ENCODE data around the gene SUSD4. TPM values are rescaled to one million over a fixed set of nuclear protein-coding genes. Genes with fewer than 3 reads are reported as not detected.

The SUSD4 gene
- total and polyA plus RNA-seq, 2 donors (not counting 3 experiments of a cell fraction or from before 2014, with no cell fraction given) = not detected

DNA sequence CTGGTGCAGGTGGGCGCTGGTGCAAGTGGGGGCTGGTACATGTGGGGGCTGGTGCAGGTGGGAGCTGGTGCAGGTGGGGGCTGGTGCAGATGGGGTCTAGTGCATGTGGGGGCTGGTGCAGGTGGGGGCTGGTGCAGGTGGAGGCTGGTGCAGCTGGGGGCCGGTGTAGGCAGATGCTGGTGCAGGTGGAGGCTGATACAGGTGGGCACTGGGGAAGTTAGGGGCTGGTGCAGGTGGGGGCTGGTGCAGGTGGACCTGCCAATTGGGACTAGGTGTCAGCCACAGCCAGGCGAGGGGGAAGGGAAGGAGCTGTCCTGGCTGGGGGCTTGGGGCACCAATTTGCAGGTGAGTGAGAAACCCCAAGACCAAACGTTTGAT is 174.5 kb downstream of the SUSD4 start:
- POLR2A ChIA-PET = no interaction called here
- intact Hi-C loops (cut with micrococcal nuclease) = no loop called here
- Histone ChIP-seq H3K4me1 (ENCODE audit: control insufficient read depth, extremely low read depth, insufficient read depth, low read length) (no peaks in the 10 kb centered on the region), H3K9me3 (replicated peaks; ENCODE audit: control insufficient read depth, insufficient read depth, low read length) (no peaks in the 10 kb centered on the region), H3K79me2 (ENCODE audit: control insufficient read depth, insufficient read depth, low read length) (no peaks in the 10 kb centered on the region), H3K9me1 (replicated peaks; ENCODE audit: control insufficient read depth, extremely low read depth, insufficient read depth, low read length) (no peaks in the 10 kb centered on the region), H3K9ac (replicated peaks; ENCODE audit: extremely low read depth, insufficient read depth, low read length) (no peak overlapping the region), H3K27ac (ENCODE audit: insufficient read depth, low read depth, low read length) (no peak overlapping the region), H2AFZ (ENCODE audit: low read depth, low read length) (no peak overlapping the region), H3K27me3 (ENCODE audit: control insufficient read depth in 2 of 2, insufficient read depth in 2 of 2, low read length in 2 of 2) (no peaks in the 10 kb centered on the region), H3K36me3 (ENCODE audit: control insufficient read depth in 2 of 2, extremely low read depth in 1 of 2, insufficient read depth in 2 of 2, low read length in 2 of 2) (no peaks in the 10 kb centered on the region), H3K4me3 (replicated peaks in 1 of 3; ENCODE audit: insufficient read depth in 1 of 3, low read depth in 1 of 3, low read length in 3 of 3) (no peak overlapping the region), H4K20me1 (replicated peaks; ENCODE audit: control insufficient read depth, extremely low read depth, insufficient read depth, low read length) (no peaks in the 10 kb centered on the region), H3K4me2 (ENCODE audit: insufficient read depth, low read length) (no peak overlapping the region)
- dilution Hi-C loops (cut with MboI; ENCODE audit: extremely low pct_ligation_motif_present, low sequenced_read_pairs) = no loop called here
- no TSS peak for BruUV-seq (replicated peaks)
- FAIRE-seq (no peak), DNase-seq (ENCODE audit: low read depth, low spot score) (no peak)
- CTCF ChIA-PET = no interaction called here
- no peak for TF ChIP-seq POLR2AphosphoS5 (IDR thresholded peaks at IDR 0.05; ENCODE audit: insufficient read depth, low read depth, low read length)

DNA sequence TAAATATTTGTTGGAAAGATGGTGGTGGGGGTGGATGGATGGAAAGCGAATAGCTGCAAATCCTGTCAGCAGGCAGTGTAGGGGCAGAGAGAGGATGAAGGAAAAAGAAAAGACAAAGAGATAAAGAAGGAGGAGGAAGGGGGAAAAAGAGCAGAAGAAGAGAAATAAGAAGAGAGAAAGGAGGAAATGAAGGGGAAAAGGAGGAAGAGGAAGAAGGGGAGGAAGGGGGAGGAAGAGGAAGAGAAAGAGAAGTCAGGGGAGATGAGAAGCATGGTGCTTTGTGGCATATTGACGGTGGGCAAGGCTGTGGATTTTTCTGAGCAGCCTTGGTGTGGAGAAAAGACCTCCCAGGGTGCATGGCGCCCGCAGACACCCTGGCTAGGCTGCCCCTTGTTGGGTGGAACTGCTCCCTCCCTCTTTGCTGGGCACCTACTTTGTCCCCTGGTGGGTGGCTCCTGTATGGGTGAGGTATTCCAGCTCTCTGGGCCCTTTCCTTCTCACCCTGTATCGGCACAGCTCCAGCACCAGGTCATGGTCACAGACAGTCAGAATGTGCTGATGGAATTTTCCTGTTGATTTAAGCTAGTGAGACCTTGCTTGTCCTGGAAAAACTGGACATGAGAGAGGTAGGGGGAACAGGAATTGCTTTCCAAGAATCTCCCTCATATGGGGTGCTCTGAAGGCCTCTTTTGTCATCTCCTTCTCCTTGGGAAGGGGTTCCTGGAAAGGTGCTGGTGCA is 175.2 kb downstream of the SUSD4 start:
- Histone ChIP-seq H4K20me1 (replicated peaks; ENCODE audit: control insufficient read depth, extremely low read depth, insufficient read depth, low read length) (no peaks in the 10 kb centered on the region), H3K27me3 (ENCODE audit: control insufficient read depth in 2 of 2, insufficient read depth in 2 of 2, low read length in 2 of 2) (no peaks in the 10 kb centered on the region), H3K27ac (ENCODE audit: insufficient read depth, low read depth, low read length) (no peak overlapping the region), H3K9me1 (replicated peaks; ENCODE audit: control insufficient read depth, extremely low read depth, insufficient read depth, low read length) (no peaks in the 10 kb centered on the region), H3K36me3 (ENCODE audit: control insufficient read depth in 2 of 2, extremely low read depth in 1 of 2, insufficient read depth in 2 of 2, low read length in 2 of 2) (no peaks in the 10 kb centered on the region), H3K4me1 (ENCODE audit: control insufficient read depth, extremely low read depth, insufficient read depth, low read length) (no peaks in the 10 kb centered on the region), H3K9ac (replicated peaks; ENCODE audit: extremely low read depth, insufficient read depth, low read length) (no peak overlapping the region), H3K4me2 (ENCODE audit: insufficient read depth, low read length) (no peak overlapping the region), H3K9me3 (replicated peaks; ENCODE audit: control insufficient read depth, insufficient read depth, low read length) (no peaks in the 10 kb centered on the region), H3K79me2 (ENCODE audit: control insufficient read depth, insufficient read depth, low read length) (no peaks in the 10 kb centered on the region), H3K4me3 (replicated peaks in 1 of 3; ENCODE audit: insufficient read depth in 1 of 3, low read depth in 1 of 3, low read length in 3 of 3) (no peak overlapping the region), H2AFZ (ENCODE audit: low read depth, low read length) (no peak overlapping the region)
- intact Hi-C loops (cut with micrococcal nuclease) (no loop called here), dilution Hi-C loops (cut with MboI; ENCODE audit: extremely low pct_ligation_motif_present, low sequenced_read_pairs) (no loop called here)
- no peak for DNase-seq (ENCODE audit: low read depth, low spot score)
- FAIRE-seq = no peak
- no TSS peak for BruUV-seq (replicated peaks)
- TF ChIP-seq GATA2 (IDR thresholded peaks at IDR 0.05; ENCODE audit: insufficient read depth, insufficient read length, low read depth, low read length) (no peak), JUN (IDR thresholded peaks at IDR 0.05; ENCODE audit: borderline replicate concordance, insufficient read depth, insufficient read length, low read depth) (no peak), MYC (IDR thresholded peaks at IDR 0.05; ENCODE audit: low read depth, low read length) (no peak), POLR2AphosphoS5 (IDR thresholded peaks at IDR 0.05; ENCODE audit: insufficient read depth, low read depth, low read length) (no peak), POLR2A (IDR thresholded peaks at IDR 0.05; ENCODE audit: low read depth, low read length) (no peak), EZH2 (IDR thresholded peaks at IDR 0.05; ENCODE audit: borderline replicate concordance, low read depth, low read length, severe bottlenecking) (no peak), FOS (IDR thresholded peaks at IDR 0.05; ENCODE audit: borderline replicate concordance, insufficient read depth, low read length) (no peak)
- TF ChIP-seq, protein P1, sequence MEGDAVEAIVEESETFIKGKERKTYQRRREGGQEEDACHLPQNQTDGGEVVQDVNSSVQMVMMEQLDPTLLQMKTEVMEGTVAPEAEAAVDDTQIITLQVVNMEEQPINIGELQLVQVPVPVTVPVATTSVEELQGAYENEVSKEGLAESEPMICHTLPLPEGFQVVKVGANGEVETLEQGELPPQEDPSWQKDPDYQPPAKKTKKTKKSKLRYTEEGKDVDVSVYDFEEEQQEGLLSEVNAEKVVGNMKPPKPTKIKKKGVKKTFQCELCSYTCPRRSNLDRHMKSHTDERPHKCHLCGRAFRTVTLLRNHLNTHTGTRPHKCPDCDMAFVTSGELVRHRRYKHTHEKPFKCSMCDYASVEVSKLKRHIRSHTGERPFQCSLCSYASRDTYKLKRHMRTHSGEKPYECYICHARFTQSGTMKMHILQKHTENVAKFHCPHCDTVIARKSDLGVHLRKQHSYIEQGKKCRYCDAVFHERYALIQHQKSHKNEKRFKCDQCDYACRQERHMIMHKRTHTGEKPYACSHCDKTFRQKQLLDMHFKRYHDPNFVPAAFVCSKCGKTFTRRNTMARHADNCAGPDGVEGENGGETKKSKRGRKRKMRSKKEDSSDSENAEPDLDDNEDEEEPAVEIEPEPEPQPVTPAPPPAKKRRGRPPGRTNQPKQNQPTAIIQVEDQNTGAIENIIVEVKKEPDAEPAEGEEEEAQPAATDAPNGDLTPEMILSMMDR (IDR thresholded peaks at IDR 0.05; ENCODE audit: extremely low read depth in 1 of 2, insufficient read depth in 1 of 2, low read depth in 1 of 2, low read length in 2 of 2) = no peak
- TF ChIP-seq, protein P2, sequence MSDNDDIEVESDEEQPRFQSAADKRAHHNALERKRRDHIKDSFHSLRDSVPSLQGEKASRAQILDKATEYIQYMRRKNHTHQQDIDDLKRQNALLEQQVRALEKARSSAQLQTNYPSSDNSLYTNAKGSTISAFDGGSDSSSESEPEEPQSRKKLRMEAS (IDR thresholded peaks at IDR 0.05; ENCODE audit: insufficient read depth, insufficient read length) = no peak
- CTCF ChIA-PET = no interaction called here
- POLR2A ChIA-PET = no interaction called here
